Right atrium auricular region (tissue), 2 donors: ENCODE data around the gene NRCAM. TPM values are rescaled to one million over a fixed set of nuclear protein-coding genes. Genes with fewer than 3 reads are reported as not detected.

Experiments
- DNase-seq: peaks from one replicate; pipeline ENCODE4 v3.0.0-alpha.2; 2019; ENCODE audit warnings: low spot score
- H3K27ac ChIP-seq, 2 donors: fragments of 200-600 bp; sonication (generic); 1 replicate in 1 of 2; 2 replicates in 1 of 2; pipeline ENCODE4 v1.5.1; 2016 to 2019
- H3K27me3 ChIP-seq, 2 donors: fragments of 200-600 bp; sonication (generic); one replicate each; pipeline versions ENCODE4 v1.5.1 to v1.6.0; 2017 to 2019
- H3K36me3 ChIP-seq: fragments of 200-600 bp; sonication (generic); one replicate; pipeline ENCODE4 v1.5.1; 2016
- H3K4me1 ChIP-seq, 2 donors: fragments of 200-600 bp; sonication (generic); one replicate each; pipeline versions ENCODE4 v1.5.1 to v1.6.0; 2017 to 2019
- H3K4me3 ChIP-seq, 2 donors: fragments of 200-600 bp; sonication (generic); 1 replicate in 1 of 2; 2 replicates in 1 of 2; pipeline ENCODE4 v1.5.1; 2017 to 2019; ENCODE audit warnings: mild to moderate bottlenecking in 1 of 2, moderate library complexity in 1 of 2
- H3K9me3 ChIP-seq, 2 donors: fragments of 200-600 bp; sonication (generic); one replicate each; pipeline ENCODE4 v1.5.1; 2019
- CTCF ChIP-seq, 2 donors: fragments of 200-600 bp; sonication (generic); IDR thresholded peaks; one replicate each; pipeline ENCODE4 v1.5.1; 2019; ENCODE audit warnings: antibody characterized with exemption in 2 of 2
- total RNA-seq, 2 donors: library from RNA; depleted of rRNA; stranded (reverse); fragments of >200 nt; gene quantifications; one replicate each; pipeline ENCODE4 v1.1.0, GENCODE V29; 2016

NRCAM gene
- total RNA-seq, 2 donors from 2014 or later: 0.63 to 0.93 TPM

GRCh38 chr7:108370616-108371015 lies 85.6 kb downstream of the NRCAM start:
- Histone ChIP-seq H3K9me3 (peaks cover 0 to 8% of the 10 kb centered on the region in 2 donors), H3K36me3 (no peaks in the 10 kb centered on the region), H3K27me3 (no peaks in the 10 kb centered on the region), H3K4me3 (no peak overlapping the region), H3K27ac (no peak overlapping the region), H3K4me1 (no peaks in the 10 kb centered on the region)
- DNase-seq: no peak
- no peak for TF ChIP-seq CTCF (IDR thresholded peaks at IDR 0.05)

GRCh38 chr7:108368466-108368865 lies 87.8 kb downstream of the NRCAM start:
- H3K36me3 ChIP-seq: no peaks in the 10 kb centered on the region
- TF ChIP-seq CTCF (IDR thresholded peaks at IDR 0.05): no peak
- H3K9me3 ChIP-seq: peaks cover 0 to 12% of the 10 kb centered on the region in 2 donors

GRCh38 chr7:108367946-108368345 lies 88.3 kb downstream of the NRCAM start:
- H3K4me1 ChIP-seq: no peaks in the 10 kb centered on the region
- H3K27me3 ChIP-seq: no peaks in the 10 kb centered on the region
- no peaks in the 10 kb centered on the region for H3K36me3 ChIP-seq
- no peak overlapping the region for H3K4me3 ChIP-seq
- H3K27ac ChIP-seq: no peak overlapping the region
- no peak for DNase-seq
- TF ChIP-seq CTCF (IDR thresholded peaks at IDR 0.05): no peak
- peaks cover 0 to 15% of the 10 kb centered on the region in 2 donors for H3K9me3 ChIP-seq

More at GRCh38 chr7:108368466-108368865, 87.8 kb downstream of the NRCAM start:
- Histone ChIP-seq H3K27ac (no peak overlapping the region), H3K27me3 (no peaks in the 10 kb centered on the region), H3K4me3 (no peak overlapping the region), H3K4me1 (no peaks in the 10 kb centered on the region)
- DNase-seq: no peak

GRCh38 chr7:108367314-108367713 lies 88.9 kb downstream of the NRCAM start:
- Histone ChIP-seq H3K4me3 (no peak overlapping the region), H3K36me3 (no peaks in the 10 kb centered on the region), H3K27me3 (no peaks in the 10 kb centered on the region), H3K4me1 (no peaks in the 10 kb centered on the region), H3K9me3 (peaks cover 0 to 15% of the 10 kb centered on the region in 2 donors), H3K27ac (no peak overlapping the region)
- no peak for TF ChIP-seq CTCF (IDR thresholded peaks at IDR 0.05)
- DNase-seq: no peak

GRCh38 chr7:108363659-108364058 lies 92.6 kb downstream of the NRCAM start:
- Histone ChIP-seq H3K27ac (no peak overlapping the region), H3K4me3 (no peak overlapping the region), H3K4me1 (no peaks in the 10 kb centered on the region), H3K36me3 (no peaks in the 10 kb centered on the region), H3K27me3 (no peaks in the 10 kb centered on the region), H3K9me3 (peaks cover 0 to 6% of the 10 kb centered on the region in 2 donors)
- no peak for TF ChIP-seq CTCF (IDR thresholded peaks at IDR 0.05)
- DNase-seq: no peak

GRCh38 chr7:108360058-108360800 lies 96.0 kb downstream of the NRCAM start:
- Histone ChIP-seq H3K27me3 (no peaks in the 10 kb centered on the region), H3K4me3 (no peak overlapping the region), H3K9me3 (peaks cover 0 to 6% of the 10 kb centered on the region in 2 donors), H3K27ac (no peak overlapping the region), H3K36me3 (no peaks in the 10 kb centered on the region), H3K4me1 (no peaks in the 10 kb centered on the region)
- DNase-seq: no peak
- no peak for TF ChIP-seq CTCF (IDR thresholded peaks at IDR 0.05)
